CD8-positive, alpha-beta memory T cell (primary cell): ENCODE data around the gene F2RL2. TPM values are rescaled to one million over a fixed set of nuclear protein-coding genes. Genes with fewer than 3 reads are reported as not detected.
A peak's percentile ranks its signal among the peaks of the same experiment; 100 is the strongest.
"Not testable (repeated sequence)": the region's sequence is repeated elsewhere in the genome, so short reads cannot be mapped to it uniquely, and the experiment has no call there.

ENCODE experiments used
- CTCF ChIA-PET: fragments of 350-600 bp; sonication (Branson Sonifier 250); formaldehyde crosslinking; loops from one replicate; lab custom pipeline; 2021; ENCODE audit warnings: antibody characterized with exemption; lab: Charles Lee
- POLR2A ChIA-PET: fragments of 350-600 bp; sonication (Branson Sonifier 250); formaldehyde crosslinking; loops from one replicate; lab custom pipeline; 2021; ENCODE audit warnings: antibody characterized with exemption; lab: Charles Lee
- DNase-seq, 5 donors: peaks; one replicate each; pipeline versions ENCODE4 v3.0.0 to v3.0.0-alpha.2; 2020 to 2022; ENCODE audit warnings: mixed read lengths in 1 of 5
- H3K27ac ChIP-seq: one replicate; pipeline ENCODE4 v1.7.0; 2013; ENCODE audit warnings: low read depth, mild to moderate bottlenecking, low read length, moderate library complexity
- H3K27me3 ChIP-seq: 2 replicates; pipeline ENCODE4 v1.7.0; 2013; ENCODE audit warnings: low read length, mild to moderate bottlenecking; ENCODE audit not compliant: insufficient read depth, poor library complexity, severe bottlenecking
- H3K36me3 ChIP-seq: 2 replicates; pipeline ENCODE4 v1.7.0; 2013; ENCODE audit warnings: mild to moderate bottlenecking, low read length, moderate library complexity; ENCODE audit not compliant: insufficient read depth
- H3K4me1 ChIP-seq: 2 replicates; pipeline ENCODE4 v1.7.0; 2013; ENCODE audit warnings: mild to moderate bottlenecking, low read length, moderate library complexity; ENCODE audit not compliant: insufficient read depth
- H3K4me3 ChIP-seq: 2 replicates; pipeline ENCODE4 v1.7.0; 2013; ENCODE audit warnings: mild to moderate bottlenecking, low read length
- H3K9me3 ChIP-seq: 2 replicates; pipeline ENCODE4 v1.7.0; 2013; ENCODE audit warnings: mild to moderate bottlenecking, low read length
- H3K27ac Mint-ChIP-seq, 8 donors: one replicate each; pipeline ENCODE4 v1.8.0; 2020 to 2021; ENCODE audit warnings: mixed read lengths in 8 of 8, mild to moderate bottlenecking in 6 of 8, inconsistent platforms in 3 of 8, moderate library complexity in 3 of 8
- H3K27me3 Mint-ChIP-seq, 2 donors: one replicate each; pipeline ENCODE4 v1.8.0; 2020 to 2021; ENCODE audit warnings: mixed read lengths in 2 of 2, mild to moderate bottlenecking in 1 of 2, moderate library complexity in 1 of 2
- H3K36me3 Mint-ChIP-seq, 3 donors: one replicate each; pipeline ENCODE4 v1.8.0; 2020 to 2021; ENCODE audit warnings: mixed read lengths in 3 of 3, inconsistent platforms in 1 of 3, mild to moderate bottlenecking in 1 of 3
- H3K4me1 Mint-ChIP-seq, 3 donors: one replicate each; pipeline ENCODE4 v1.8.0; 2020 to 2021; ENCODE audit warnings: mixed read lengths in 3 of 3, inconsistent platforms in 1 of 3, mild to moderate bottlenecking in 1 of 3
- H3K4me3 Mint-ChIP-seq, 7 donors: one replicate each; pipeline ENCODE4 v1.8.0; 2020 to 2021; ENCODE audit warnings: mixed read lengths in 7 of 7, mild to moderate bottlenecking in 6 of 7, moderate library complexity in 4 of 7, inconsistent platforms in 2 of 7
- H3K9me3 Mint-ChIP-seq, 5 donors: one replicate each; pipeline ENCODE4 v1.8.0; 2020 to 2022; ENCODE audit warnings: mixed read lengths in 5 of 5, mild to moderate bottlenecking in 3 of 5, moderate library complexity in 2 of 5, inconsistent platforms in 1 of 5
- polyA plus RNA-seq: library from polyadenylated mRNA; unstranded; fragments of 300-500 nt; fragmentation: Illumina TruSeq; gene quantifications from one replicate; pipeline ENCODE4 v1.2.3, GENCODE V29; 2021
- total RNA-seq, 2 experiments: library from RNA; stranded (reverse); gene quantifications; one replicate each; pipeline ENCODE4 v1.2.3, GENCODE V29; 2021

F2RL2 gene
- total and polyA plus RNA-seq, 3 experiments from 2014 or later = 0.15 to 0.49 TPM; not detected in 1

GRCh38 chr5:76607353-76607871 lies 15.8 kb downstream of the F2RL2 start:
- Mint-ChIP-seq H3K4me3 (peak overlapping the region in 1 of 7 donors; percentile 44), H3K36me3 (peaks cover 8 to 88% (median 43%) of the 10 kb centered on the region in 3 donors), H3K4me1 (peaks cover 22 to 40% (median 26%) of the 10 kb centered on the region in 3 donors), H3K27ac (peak overlapping the region in 5 of 8 donors; percentile 45 to 75 (median 53)), H3K9me3 (no peaks in the 10 kb centered on the region), H3K27me3 (no peaks in the 10 kb centered on the region)
- ChIA-PET POLR2A (no interaction called here), CTCF (interaction anchor here (2.6 kb wide), 1 partner anchor 167 kb away, joined by 14 read pairs; no protein-coding TSS in a partner anchor)
- H3K36me3 ChIP-seq = peaks cover 25% of the 10 kb centered on the region
- H3K27ac ChIP-seq = no peak overlapping the region
- H3K27me3 ChIP-seq = no peaks in the 10 kb centered on the region
- no peak overlapping the region for H3K4me3 ChIP-seq
- no peaks in the 10 kb centered on the region for H3K9me3 ChIP-seq
- no peak for DNase-seq
- H3K4me1 ChIP-seq = no peaks in the 10 kb centered on the region

- H3K27me3 ChIP-seq = no peaks in the 10 kb centered on the region
- H3K4me3 ChIP-seq = no peak overlapping the region
- ChIA-PET POLR2A (no interaction called here), CTCF (interaction anchor here (1.3 kb wide), 1 partner anchor 168 kb away, joined by 7 read pairs; no protein-coding TSS in a partner anchor)
- no peaks in the 10 kb centered on the region for H3K9me3 ChIP-seq
- H3K36me3 ChIP-seq = peaks cover 22% of the 10 kb centered on the region
- H3K27ac ChIP-seq = no peak overlapping the region
- H3K27me3 Mint-ChIP-seq = no peaks in the 10 kb centered on the region
- no peaks in the 10 kb centered on the region for H3K9me3 Mint-ChIP-seq
- no peaks in the 10 kb centered on the region for H3K4me1 ChIP-seq
- H3K4me3 Mint-ChIP-seq = no peak overlapping the region
- peaks cover 5 to 90% (median 41%) of the 10 kb centered on the region in 3 donors for H3K36me3 Mint-ChIP-seq
- DNase-seq = no peak
- H3K27ac Mint-ChIP-seq = no peak overlapping the region
- peaks cover 23 to 45% (median 28%) of the 10 kb centered on the region in 3 donors for H3K4me1 Mint-ChIP-seq
Measured at GRCh38 chr5:76606701-76607100, 16.5 kb downstream of the F2RL2 start.

GRCh38 chr5:76604838-76605237 lies 18.4 kb downstream of the F2RL2 start:
- no peak for DNase-seq
- H3K36me3 ChIP-seq = peaks cover 20% of the 10 kb centered on the region
- no peaks in the 10 kb centered on the region for H3K9me3 Mint-ChIP-seq
- no peak overlapping the region for H3K4me3 ChIP-seq
- no peak overlapping the region for H3K27ac ChIP-seq
- H3K9me3 ChIP-seq = no peaks in the 10 kb centered on the region
- ChIA-PET POLR2A (no interaction called here), CTCF (interaction anchor here (8.1 kb wide), 1 partner anchor 171 kb away, joined by 85 read pairs; no protein-coding TSS in a partner anchor)
- no peaks in the 10 kb centered on the region for H3K27me3 Mint-ChIP-seq
- peaks cover 0 to 90% (median 43%) of the 10 kb centered on the region in 3 donors for H3K36me3 Mint-ChIP-seq
- H3K27ac Mint-ChIP-seq = no peak overlapping the region
- H3K4me1 Mint-ChIP-seq = peaks cover 22 to 45% (median 30%) of the 10 kb centered on the region in 3 donors
- no peaks in the 10 kb centered on the region for H3K4me1 ChIP-seq
- no peak overlapping the region for H3K4me3 Mint-ChIP-seq
- no peaks in the 10 kb centered on the region for H3K27me3 ChIP-seq

- H3K4me3 ChIP-seq, H3K27ac ChIP-seq, H3K4me1 ChIP-seq, H3K9me3 Mint-ChIP-seq, POLR2A ChIA-PET, H3K9me3 ChIP-seq, H3K4me3 Mint-ChIP-seq, H3K27me3 ChIP-seq, H3K27me3 Mint-ChIP-seq, DNase-seq: not testable (repeated sequence)
- Mint-ChIP-seq H3K4me1 (peaks cover 22 to 44% (median 30%) of the 10 kb centered on the region in 3 donors), H3K36me3 (peaks cover 3 to 90% (median 43%) of the 10 kb centered on the region in 3 donors), H3K27ac (peak overlapping the region in 2 of 8 donors; percentile 7 to 20)
- CTCF ChIA-PET = interaction anchor here (8.1 kb wide), 1 partner anchor 171 kb away, joined by 85 read pairs; no protein-coding TSS in a partner anchor
- H3K36me3 ChIP-seq = peaks cover 20% of the 10 kb centered on the region
Measured at GRCh38 chr5:76603991-76604390, 19.2 kb downstream of the F2RL2 start.

GRCh38 chr5:76602094-76602726 lies 21.0 kb downstream of the F2RL2 start:
- H3K9me3 ChIP-seq = no peaks in the 10 kb centered on the region
- DNase-seq = no peak
- no peaks in the 10 kb centered on the region for H3K27me3 ChIP-seq
- peaks cover 3 to 86% (median 33%) of the 10 kb centered on the region in 3 donors for H3K36me3 Mint-ChIP-seq
- ChIA-PET POLR2A (interaction anchor here (1.0 kb wide), 2 partner anchors 130 to 172 kb away, joined by 3 read pairs; no protein-coding TSS in a partner anchor), CTCF (interaction anchor here (0.5 to 8.1 kb wide), 11 partner anchors 9 to 223 kb away, joined by 3 to 85 read pairs (median 4); partner anchors contain the start of gene IQGAP2)
- peaks cover 11 to 27% (median 12%) of the 10 kb centered on the region in 3 donors for H3K4me1 Mint-ChIP-seq
- H3K27ac ChIP-seq = no peak overlapping the region
- no peak overlapping the region for H3K4me3 ChIP-seq
- H3K27ac Mint-ChIP-seq = peak overlapping the region in 5 of 8 donors; percentile 23 to 58 (median 28)
- no peaks in the 10 kb centered on the region for H3K9me3 Mint-ChIP-seq
- no peaks in the 10 kb centered on the region for H3K27me3 Mint-ChIP-seq
- no peaks in the 10 kb centered on the region for H3K4me1 ChIP-seq
- peaks cover 20% of the 10 kb centered on the region for H3K36me3 ChIP-seq
- no peak overlapping the region for H3K4me3 Mint-ChIP-seq

GRCh38 chr5:76601470-76601869 lies 21.7 kb downstream of the F2RL2 start:
- DNase-seq = peak in 2 of 5 donors; percentile 30 to 39

GRCh38 chr5:76600716-76601115 lies 22.5 kb downstream of the F2RL2 start:
- Mint-ChIP-seq H3K36me3 (peaks cover 3 to 86% (median 32%) of the 10 kb centered on the region in 3 donors), H3K4me3 (no peak overlapping the region), H3K27ac (no peak overlapping the region), H3K9me3 (no peaks in the 10 kb centered on the region), H3K27me3 (no peaks in the 10 kb centered on the region), H3K4me1 (peaks cover 7 to 19% (median 10%) of the 10 kb centered on the region in 3 donors)
- no peaks in the 10 kb centered on the region for H3K27me3 ChIP-seq
- no peak overlapping the region for H3K27ac ChIP-seq
- POLR2A ChIA-PET = no interaction called here
- peaks cover 27% of the 10 kb centered on the region for H3K36me3 ChIP-seq
- no peak for DNase-seq
- no peaks in the 10 kb centered on the region for H3K9me3 ChIP-seq
- H3K4me1 ChIP-seq = no peaks in the 10 kb centered on the region
- H3K4me3 ChIP-seq = no peak overlapping the region
- CTCF ChIA-PET = interaction anchor here (0.8 to 8.1 kb wide), 5 partner anchors 10 to 175 kb away, joined by 3 to 85 read pairs (median 4); no protein-coding TSS in a partner anchor

More at GRCh38 chr5:76601470-76601869, 21.7 kb downstream of the F2RL2 start:
- peaks cover 7 to 19% (median 10%) of the 10 kb centered on the region in 3 donors for H3K4me1 Mint-ChIP-seq
- no peaks in the 10 kb centered on the region for H3K27me3 Mint-ChIP-seq
- no peak overlapping the region for H3K27ac ChIP-seq
- H3K9me3 ChIP-seq = no peaks in the 10 kb centered on the region
- no peaks in the 10 kb centered on the region for H3K4me1 ChIP-seq
- POLR2A ChIA-PET = interaction anchor here (0.6 to 1.0 kb wide), 3 partner anchors 131 to 173 kb away, joined by 3 read pairs; no protein-coding TSS in a partner anchor
- H3K36me3 ChIP-seq = peaks cover 20% of the 10 kb centered on the region
- no peaks in the 10 kb centered on the region for H3K9me3 Mint-ChIP-seq
- H3K27ac Mint-ChIP-seq = peak overlapping the region in 4 of 8 donors; percentile 19 to 50 (median 38)
- no peaks in the 10 kb centered on the region for H3K27me3 ChIP-seq
- H3K4me3 Mint-ChIP-seq = no peak overlapping the region
- H3K4me3 ChIP-seq = no peak overlapping the region
- H3K36me3 Mint-ChIP-seq = peaks cover 3 to 86% (median 30%) of the 10 kb centered on the region in 3 donors
- CTCF ChIA-PET = interaction anchor here (0.5 to 8.1 kb wide), 11 partner anchors 9 to 222 kb away, joined by 3 to 85 read pairs (median 4); partner anchors contain the start of gene IQGAP2
